GM12891 (cell line): Measurements from ENCODE around the gene RTTN.
A peak's percentile ranks its signal among the peaks of the same experiment; 100 is the strongest.
"Not testable (repeated sequence)": the region's sequence is repeated elsewhere in the genome, so short reads cannot be mapped to it uniquely, and the experiment has no call there.

Experiments
- DNase-seq: peaks from one replicate; pipeline ENCODE4 v3.0.0; 2011; ENCODE audit warnings: low spot score; ENCODE audit not compliant: insufficient read length
- FAIRE-seq: peaks from 2 replicates; lab custom pipeline; 2011; peaks lifted over from hg19 to GRCh38; lab: Jason Lieb, UNC
- PAX5 ChIP-seq: IDR thresholded peaks from 2 replicates; pipeline ENCODE4 v1.6.1; 2011; ENCODE audit warnings: low read length, moderate library complexity, mild to moderate bottlenecking; ENCODE audit not compliant: insufficient read depth, severe bottlenecking
- POLR2A ChIP-seq: IDR thresholded peaks from 2 replicates; pipeline ENCODE4 v1.6.1; 2011; ENCODE audit warnings: low read depth, low read length, control low read depth
- POLR2AphosphoS5 ChIP-seq: IDR thresholded peaks from 2 replicates; pipeline ENCODE4 v1.6.1; 2011; ENCODE audit warnings: low read depth, low read length, control low read depth
- POU2F2 ChIP-seq: IDR thresholded peaks from 2 replicates; pipeline ENCODE4 v1.6.1; 2011; ENCODE audit warnings: low read depth, mild to moderate bottlenecking, control low read depth, low read length, moderate library complexity
- SPI1 ChIP-seq: IDR thresholded peaks from 2 replicates; pipeline ENCODE4 v1.6.1; 2011; ENCODE audit warnings: low read depth, low read length, control low read depth
- TAF1 ChIP-seq: IDR thresholded peaks from 2 replicates; pipeline ENCODE4 v1.6.1; 2011; ENCODE audit warnings: low read depth, low read length, control low read depth

The RTTN gene

DNA sequence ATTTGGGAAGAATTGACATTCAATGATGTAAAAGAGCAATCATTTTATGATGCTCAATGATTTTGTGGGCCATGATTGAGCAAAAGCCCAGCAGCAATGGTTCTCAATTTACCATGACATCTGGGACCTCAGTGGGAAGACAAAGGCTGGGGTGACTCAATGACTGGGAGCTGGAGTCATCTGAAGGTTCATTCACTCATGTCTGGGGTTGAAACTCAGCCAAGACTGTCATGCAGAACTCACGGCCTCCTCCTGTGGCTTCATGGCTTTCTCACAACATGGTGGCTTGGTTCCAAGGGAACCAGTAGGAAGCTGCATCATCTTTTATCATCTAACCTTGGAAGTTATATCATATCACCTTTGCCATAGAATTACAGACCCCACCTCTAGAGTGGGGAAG, 212.7 kb downstream of the RTTN start:
- no peak for DNase-seq
- peak; percentile 5 for FAIRE-seq
- TF ChIP-seq POU2F2 (no peak), TAF1 (0 out of 2 replicates have a peak, but pooled peaks have one; percentile 9), POLR2A (no peak), POLR2AphosphoS5 (no peak), SPI1 (no peak), PAX5 (no peak)

GRCh38 chr18:69987870-69988269, 217.6 kb downstream of the RTTN start:
- TF ChIP-seq POU2F2 (no peak), POLR2A (no peak), POLR2AphosphoS5 (no peak), TAF1 (no peak), SPI1 (no peak), PAX5 (no peak)
- no peak for FAIRE-seq
- no peak for DNase-seq

DNA sequence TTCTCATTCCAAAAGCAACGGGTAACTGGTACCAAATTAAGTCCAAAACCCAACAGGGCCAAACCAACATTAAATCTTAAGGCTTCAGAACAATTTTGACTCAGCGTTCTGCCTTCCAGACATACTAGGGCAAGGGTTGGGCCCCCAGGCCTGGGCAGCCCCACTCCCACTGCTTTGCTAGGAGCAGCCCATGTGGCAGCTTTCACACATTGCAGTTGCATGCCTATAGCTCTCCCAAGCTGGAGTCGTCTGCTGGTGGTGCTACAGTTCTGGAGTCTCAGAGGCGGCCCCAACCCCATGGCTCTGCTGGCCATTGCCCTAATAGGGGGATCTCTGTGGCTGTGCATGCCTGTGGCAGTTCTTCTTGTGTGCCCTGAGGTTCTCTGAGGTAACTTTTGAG, 220.2 kb downstream of the RTTN start:
- no peak for TF ChIP-seq PAX5
- no peak for TF ChIP-seq TAF1
- no peak for TF ChIP-seq SPI1
- TF ChIP-seq POLR2AphosphoS5: no peak
- no peak for TF ChIP-seq POU2F2
- TF ChIP-seq POLR2A: no peak
- no peak for FAIRE-seq

DNA sequence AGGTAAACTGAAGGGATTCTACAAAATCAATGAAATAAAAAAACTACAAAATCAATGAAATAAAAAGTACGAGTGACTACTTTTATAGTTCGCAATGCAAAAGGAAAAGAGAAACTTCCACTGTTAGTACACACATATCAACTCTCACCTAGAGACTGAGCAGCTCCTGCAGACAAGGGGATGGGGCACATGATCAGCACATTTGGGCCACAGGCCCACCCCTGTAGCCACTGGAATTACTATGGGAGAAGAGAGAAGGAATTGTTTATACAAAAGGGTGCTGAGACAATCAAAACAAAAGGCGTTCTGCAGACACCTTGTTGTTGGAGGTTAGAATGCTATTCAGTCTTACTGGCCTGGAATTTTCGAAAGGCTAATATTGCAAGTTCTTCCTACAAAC, 223.1 kb downstream of the RTTN start:
- FAIRE-seq (no peak), DNase-seq (no peak)
- TF ChIP-seq TAF1 (no peak), POU2F2 (no peak), PAX5 (no peak), POLR2AphosphoS5 (no peak), POLR2A (no peak), SPI1 (no peak)

More for the DNA sequence above, 220.2 kb downstream of the RTTN start:
- DNase-seq: no peak

DNA sequence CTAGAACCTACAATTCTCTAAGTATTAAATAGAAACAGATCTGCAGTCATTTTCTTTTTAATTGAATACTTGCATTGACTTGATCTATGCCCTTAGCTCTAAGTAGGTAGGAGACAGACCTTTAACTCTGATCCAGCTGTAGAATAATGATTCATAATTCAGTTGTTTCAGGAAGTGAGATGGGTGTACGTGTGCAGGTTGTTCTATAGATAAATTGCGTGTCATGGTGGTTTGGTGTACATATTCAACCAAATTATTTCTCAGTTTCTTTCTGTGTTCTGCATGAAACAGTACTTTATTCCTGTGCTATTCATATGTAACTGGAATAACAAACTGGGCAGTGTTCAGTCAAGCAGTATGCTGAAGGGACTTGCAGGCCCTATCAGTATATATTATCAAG, 223.5 kb downstream of the RTTN start:
- DNase-seq (no peak), FAIRE-seq (peak; percentile 91)
- peak; percentile 75 for TF ChIP-seq SPI1
- no peak for TF ChIP-seq PAX5
- TF ChIP-seq POU2F2: no peak
- TF ChIP-seq TAF1: no peak
- no peak for TF ChIP-seq POLR2A
- no peak for TF ChIP-seq POLR2AphosphoS5

DNA sequence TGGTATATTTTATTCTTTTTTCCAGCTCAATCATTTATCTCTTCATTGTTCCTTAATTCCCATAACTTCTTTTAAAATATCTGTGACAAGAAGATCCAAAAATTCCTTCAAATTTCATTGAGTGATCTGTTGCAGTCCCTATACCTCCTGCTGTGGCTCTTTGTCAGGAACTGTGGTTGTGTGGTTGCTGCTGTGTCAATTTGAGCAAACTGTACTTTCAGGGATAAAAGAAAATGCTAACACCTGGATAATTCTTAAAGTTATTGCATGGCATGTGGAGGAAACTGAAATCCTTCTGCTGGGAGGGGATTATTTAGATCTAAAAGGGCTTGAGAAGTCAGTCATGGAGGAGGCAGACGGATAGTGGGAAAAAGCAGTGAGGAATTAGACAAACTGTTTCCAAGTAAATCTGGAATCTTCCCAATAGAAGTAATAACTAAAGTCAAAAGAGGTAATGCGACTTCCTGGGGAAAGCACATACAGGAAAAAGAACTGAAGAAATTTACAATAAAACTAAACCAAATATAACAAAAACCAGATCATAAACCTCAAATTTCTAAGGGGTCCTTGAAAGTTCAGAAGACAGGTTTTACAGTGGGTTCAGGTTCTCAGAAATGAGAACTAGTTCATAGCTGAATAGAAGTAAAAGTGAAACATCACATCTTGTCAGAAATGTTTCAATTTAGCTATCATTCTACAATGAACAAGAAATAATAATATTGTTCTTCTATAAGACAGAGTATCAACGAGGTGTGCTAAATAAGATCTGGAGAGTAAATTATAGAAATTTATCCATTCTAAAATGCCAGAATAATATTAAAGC, 224.3 kb downstream of the RTTN start:
- FAIRE-seq: no peak
- no peak for DNase-seq
- TF ChIP-seq TAF1: no peak
- no peak for TF ChIP-seq PAX5
- TF ChIP-seq SPI1: peak; percentile 46

GRCh38 chr18:69980509-69980908, 225.0 kb downstream of the RTTN start:
- DNase-seq (no peak), FAIRE-seq (no peak)
- TF ChIP-seq SPI1 (peak; percentile 72), POLR2A (no peak)

GRCh38 chr18:69978732-69979715, 226.5 kb downstream of the RTTN start:
- peak; percentile 76 for FAIRE-seq
- TF ChIP-seq POU2F2 (no peak), TAF1 (no peak), POLR2AphosphoS5 (no peak), POLR2A (no peak), PAX5 (no peak), SPI1 (peak; percentile 74)
- no peak for DNase-seq

DNA sequence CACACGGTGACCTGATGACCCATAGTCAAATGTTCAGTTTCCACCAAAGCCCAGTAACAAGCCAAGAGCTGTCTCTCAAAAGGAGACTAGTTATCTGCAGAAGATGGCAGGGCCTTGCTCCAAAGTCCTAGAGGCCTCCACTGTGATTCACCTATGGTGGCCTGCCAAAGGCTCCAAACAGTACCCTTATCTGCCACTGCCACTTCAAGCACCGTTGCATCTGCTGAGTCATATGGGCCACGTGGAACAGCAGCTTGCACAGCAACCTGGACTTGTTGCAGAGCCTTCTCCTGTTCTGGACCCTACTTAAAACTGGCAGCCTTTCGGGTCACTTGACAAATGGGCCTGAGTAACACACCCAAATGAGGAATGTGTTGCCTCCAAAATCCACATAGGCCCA, 230.2 kb downstream of the RTTN start:
- not testable (repeated sequence) for FAIRE-seq, DNase-seq

GRCh38 chr18:69974365-69974764, 231.1 kb downstream of the RTTN start:
- DNase-seq: no peak
- no peak for TF ChIP-seq POLR2AphosphoS5
- no peak for TF ChIP-seq POU2F2
- no peak for TF ChIP-seq SPI1
- FAIRE-seq: no peak
